Common myeloid progenitor, CD34-positive (primary cell): Measurements from ENCODE around the gene TNFRSF1A.
A peak's percentile ranks its signal among the peaks of the same experiment; 100 is the strongest.
"Not testable (repeated sequence)": the region's sequence is repeated elsewhere in the genome, so short reads cannot be mapped to it uniquely, and the experiment has no call there.

ENCODE experiments used
- CTCF ChIA-PET: fragments of 350-600 bp; sonication (Branson Sonifier 250); formaldehyde crosslinking; loops from one replicate; lab custom pipeline; 2021; ENCODE audit warnings: antibody characterized with exemption; lab: Charles Lee
- POLR2A ChIA-PET: fragments of 350-600 bp; sonication (Branson Sonifier 250); formaldehyde crosslinking; loops from one replicate; lab custom pipeline; 2021; ENCODE audit warnings: antibody characterized with exemption; lab: Charles Lee
- DNase-seq, 3 donors: peaks; one replicate each; pipeline versions ENCODE4 v3.0.0 to v3.0.0-alpha.2; 2013
- H3K27ac ChIP-seq, 2 experiments: 1 replicate in 1 of 2; 2 replicates in 1 of 2; pipeline ENCODE4 v1.7.0; 2013; ENCODE audit warnings: inconsistent platforms in 2 of 2, low read length in 2 of 2, mild to moderate bottlenecking in 2 of 2, low read depth in 1 of 2, moderate library complexity in 1 of 2; ENCODE audit not compliant: severe bottlenecking in 2 of 2, insufficient read depth in 1 of 2, poor library complexity in 1 of 2
- H3K27me3 ChIP-seq, 5 experiments: replicated peaks in 2 of 5; 1 replicate in 3 of 5; 2 replicates in 2 of 5; pipeline versions ENCODE4 v1.6.1 to v1.7.0; 2013; ENCODE audit warnings: low read length in 4 of 5, mild to moderate bottlenecking in 2 of 5, moderate library complexity in 2 of 5, inconsistent platforms in 1 of 5; ENCODE audit not compliant: insufficient read depth in 5 of 5, control insufficient read depth in 4 of 5
- H3K36me3 ChIP-seq, 4 experiments: 1 replicate in 2 of 4; 2 replicates in 2 of 4; pipeline versions ENCODE4 v1.6.1 to v1.7.0; 2013; ENCODE audit warnings: low read length in 3 of 4, control low read depth in 1 of 4, mild to moderate bottlenecking in 1 of 4; ENCODE audit not compliant: control insufficient read depth in 4 of 4, insufficient read depth in 4 of 4
- H3K4me1 ChIP-seq, 4 experiments: 1 replicate in 3 of 4; 2 replicates in 1 of 4; pipeline versions ENCODE4 v1.6.1 to v1.7.1; 2013; ENCODE audit warnings: low read length in 3 of 4, mild to moderate bottlenecking in 3 of 4, control low read depth in 1 of 4, inconsistent platforms in 1 of 4, moderate library complexity in 1 of 4; ENCODE audit not compliant: control insufficient read depth in 4 of 4, insufficient read depth in 4 of 4; ENCODE audit errors: control extremely low read depth in 1 of 4
- H3K4me3 ChIP-seq, 7 experiments: 1 replicate in 4 of 7; 2 replicates in 3 of 7; pipeline versions ENCODE4 v1.5.1 to v1.7.0; 2013; ENCODE audit warnings: mild to moderate bottlenecking in 7 of 7, low read length in 6 of 7, moderate library complexity in 6 of 7, inconsistent platforms in 2 of 7, low read depth in 2 of 7, control low read depth in 1 of 7; ENCODE audit not compliant: insufficient read depth in 4 of 7, control insufficient read depth in 1 of 7; ENCODE audit errors: extremely low read depth in 1 of 7
- H3K9me3 ChIP-seq, 5 experiments: 1 replicate in 4 of 5; 2 replicates in 1 of 5; pipeline versions ENCODE4 v1.6.1 to v1.7.1; 2013; ENCODE audit warnings: low read length in 4 of 5, mild to moderate bottlenecking in 2 of 5, inconsistent platforms in 1 of 5, low read depth in 1 of 5, moderate library complexity in 1 of 5; ENCODE audit not compliant: control insufficient read depth in 4 of 5, insufficient read depth in 2 of 5; ENCODE audit errors: control extremely low read depth in 1 of 5
- WGBS: methylation state at CpG from one replicate; pipeline ENCODE4 v1.1.5; 2013; ENCODE audit not compliant: insufficient coverage; 5-methylcytosine and 5-hydroxymethylcytosine counted together

Gene TNFRSF1A

DNA sequence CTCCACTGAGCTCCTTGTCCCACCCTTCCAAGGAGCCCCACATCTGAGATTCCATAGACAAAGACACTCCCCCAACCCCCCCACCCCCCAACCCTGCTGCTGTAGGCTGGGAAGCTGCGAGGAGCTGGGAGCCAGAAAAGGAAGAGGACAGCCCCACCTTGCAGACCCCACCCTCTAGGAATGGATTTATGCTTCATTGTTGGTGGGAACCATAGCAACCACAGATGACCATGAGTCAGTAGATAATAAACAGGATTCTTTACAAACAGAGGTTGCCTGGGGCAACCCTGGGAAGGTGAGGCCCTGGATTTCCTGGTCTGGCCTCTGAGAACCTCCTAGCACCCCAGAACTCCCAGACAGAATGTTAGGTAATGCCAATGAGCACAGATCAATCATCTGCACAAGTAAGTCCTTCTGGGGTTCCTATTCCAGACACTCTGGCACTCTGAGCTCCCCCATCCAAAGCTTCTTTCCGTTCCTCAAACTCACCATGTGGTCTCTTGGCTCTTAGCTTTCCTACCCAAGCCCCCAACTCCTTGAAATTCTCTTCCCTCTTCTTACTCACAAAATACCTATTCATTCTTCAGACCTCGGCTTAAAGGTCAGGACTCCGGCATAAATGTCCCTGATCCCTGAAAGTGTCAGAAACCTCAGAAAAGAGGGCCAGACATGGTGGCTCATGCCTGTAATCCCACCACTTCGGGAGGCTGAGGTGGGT is 46.6 kb downstream of the TNFRSF1A start:
- ChIA-PET POLR2A (interaction anchor here (0.8 kb wide), 1 partner anchor 128 kb away, joined by 3 read pairs; no protein-coding TSS in a partner anchor), CTCF (interaction anchor here (0.9 to 1.8 kb wide), 8 partner anchors 10 to 307 kb away, joined by 3 to 20 read pairs (median 3); no protein-coding TSS in a partner anchor)
- peak overlapping the region; percentile 89 to 93 for H3K27ac ChIP-seq
- peak overlapping the region in 2 of 7 experiments; percentile 1 to 33 for H3K4me3 ChIP-seq
- H3K36me3 ChIP-seq: no peaks in the 10 kb centered on the region
- peaks cover 0 to 31% (median 15%) of the 10 kb centered on the region in 4 experiments for H3K4me1 ChIP-seq
- peak; percentile 92 to 94 (median 93) for DNase-seq
- WGBS: 100% methylated on average over 3 of the region's 5 CpGs
- H3K27me3 ChIP-seq: no peaks in the 10 kb centered on the region
- H3K9me3 ChIP-seq: no peaks in the 10 kb centered on the region

DNA sequence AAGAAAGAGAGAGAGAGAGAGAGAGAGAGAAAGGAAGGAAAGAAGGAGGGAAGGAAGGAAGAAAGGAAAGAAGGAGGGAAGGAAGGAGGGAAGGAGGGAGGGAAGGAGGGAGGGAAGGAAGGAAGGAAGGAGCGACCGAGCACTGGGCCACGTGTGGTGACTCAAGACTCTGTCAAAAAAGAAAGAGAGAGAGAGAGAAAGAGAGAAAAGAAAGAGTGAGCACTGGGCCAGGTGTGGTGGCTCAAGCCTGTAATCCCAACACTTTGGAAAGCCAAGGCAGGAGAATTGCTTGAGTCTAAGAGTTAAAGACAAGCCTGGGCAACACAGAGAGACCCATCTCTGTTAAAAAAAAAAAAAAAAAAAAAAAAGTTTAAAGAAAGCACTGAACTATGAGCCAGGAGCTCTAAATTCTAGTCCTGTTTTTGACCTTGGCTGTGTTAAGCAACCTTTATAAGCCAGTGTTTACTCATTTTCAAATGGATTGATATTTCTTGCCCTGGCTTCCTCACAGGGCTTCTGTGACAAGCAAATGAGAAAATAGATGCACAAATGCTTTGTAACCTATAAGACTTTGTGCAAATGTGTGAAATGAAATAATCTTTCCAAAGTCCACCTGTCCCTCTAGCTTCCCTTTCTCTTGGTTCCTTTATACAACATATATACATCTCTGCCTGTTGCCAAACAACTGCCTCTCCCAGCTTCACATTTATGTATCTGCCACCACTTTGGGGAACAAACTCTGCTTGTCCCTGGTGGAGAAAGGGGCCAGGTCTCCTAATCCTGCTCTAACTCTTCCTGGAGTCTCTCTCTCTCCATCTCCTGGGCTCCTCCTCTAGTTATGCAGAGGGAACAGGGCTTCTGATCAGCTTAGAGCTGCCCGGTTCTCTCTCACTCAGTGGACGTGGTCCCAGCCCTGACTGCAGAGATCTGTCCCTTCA is 47.5 kb downstream of the TNFRSF1A start:
- DNase-seq: peak; percentile 37 to 78 (median 73)
- Histone ChIP-seq H3K9me3 (no peaks in the 10 kb centered on the region), H3K36me3 (no peaks in the 10 kb centered on the region), H3K4me3 (peak overlapping the region in 1 of 7 experiments; percentile 33), H3K27ac (peak overlapping the region; percentile 89 to 93), H3K27me3 (no peaks in the 10 kb centered on the region), H3K4me1 (peaks cover 0 to 31% (median 15%) of the 10 kb centered on the region in 4 experiments)
- ChIA-PET CTCF (interaction anchor here (0.9 to 1.8 kb wide), 7 partner anchors 9 to 306 kb away, joined by 3 to 20 read pairs (median 3); no protein-coding TSS in a partner anchor), POLR2A (interaction anchor here (0.6 to 0.8 kb wide), 3 partner anchors 16 to 127 kb away, joined by 3 read pairs; no protein-coding TSS in a partner anchor)
- WGBS: 34% methylated on average over 5 of the region's 5 CpGs

DNA sequence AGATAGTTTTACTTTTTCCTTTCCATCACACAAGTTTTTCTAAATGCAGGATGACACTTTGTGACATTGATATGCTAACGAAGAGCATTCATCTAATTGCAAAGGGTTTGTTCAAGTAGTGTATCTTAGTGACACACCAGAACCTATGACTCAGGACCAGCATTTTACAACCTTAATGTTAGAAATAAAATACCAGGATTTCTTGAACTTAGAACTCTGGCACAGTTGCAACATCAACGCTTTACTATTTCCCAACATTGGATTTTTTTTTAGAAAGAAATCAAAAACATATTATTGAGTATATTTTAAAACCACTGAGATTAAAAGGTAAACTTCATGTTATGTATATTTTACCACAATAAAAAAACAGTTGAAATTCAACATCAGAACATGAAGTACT is 49.3 kb downstream of the TNFRSF1A start:
- no peaks in the 10 kb centered on the region for H3K36me3 ChIP-seq
- no peaks in the 10 kb centered on the region for H3K9me3 ChIP-seq
- no peak overlapping the region for H3K27ac ChIP-seq
- ChIA-PET CTCF (no interaction called here), POLR2A (no interaction called here)
- DNase-seq: no peak
- no peaks in the 10 kb centered on the region for H3K27me3 ChIP-seq
- peaks cover 0 to 31% (median 15%) of the 10 kb centered on the region in 4 experiments for H3K4me1 ChIP-seq
- no peak overlapping the region for H3K4me3 ChIP-seq
- WGBS: no CpG with 5 or more reads among the region's 2 CpGs

DNA sequence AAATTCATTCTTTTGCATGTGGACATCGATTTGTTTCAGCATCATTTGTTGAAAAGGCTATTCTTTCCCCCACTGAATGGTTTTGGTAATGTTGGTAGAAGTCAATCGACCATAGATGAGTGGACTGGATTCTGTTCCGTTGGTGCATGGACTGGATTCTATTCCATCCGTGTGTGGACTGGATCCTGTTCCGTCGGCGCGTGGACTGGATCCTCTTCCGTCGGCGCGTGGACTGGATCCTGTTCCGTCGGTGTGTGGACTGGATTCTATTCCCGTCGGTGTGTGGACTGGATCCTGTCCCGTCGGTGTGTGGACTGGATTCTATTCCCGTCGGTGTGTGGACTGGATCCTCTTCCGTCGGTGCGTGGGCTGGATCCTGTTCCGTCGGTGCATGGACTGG is 52.0 kb downstream of the TNFRSF1A start:
- CTCF ChIA-PET: interaction anchor here (0.6 kb wide), 1 partner anchor 239 kb away, joined by 3 read pairs; no protein-coding TSS in a partner anchor
- H3K27me3 ChIP-seq, H3K9me3 ChIP-seq, DNase-seq, H3K4me3 ChIP-seq, POLR2A ChIA-PET, H3K36me3 ChIP-seq, H3K27ac ChIP-seq: not testable (repeated sequence)
- WGBS: 100% methylated on average over 6 of the region's 25 CpGs
- H3K4me1 ChIP-seq: peaks cover 0 to 17% (median 6%) of the 10 kb centered on the region in 4 experiments

DNA sequence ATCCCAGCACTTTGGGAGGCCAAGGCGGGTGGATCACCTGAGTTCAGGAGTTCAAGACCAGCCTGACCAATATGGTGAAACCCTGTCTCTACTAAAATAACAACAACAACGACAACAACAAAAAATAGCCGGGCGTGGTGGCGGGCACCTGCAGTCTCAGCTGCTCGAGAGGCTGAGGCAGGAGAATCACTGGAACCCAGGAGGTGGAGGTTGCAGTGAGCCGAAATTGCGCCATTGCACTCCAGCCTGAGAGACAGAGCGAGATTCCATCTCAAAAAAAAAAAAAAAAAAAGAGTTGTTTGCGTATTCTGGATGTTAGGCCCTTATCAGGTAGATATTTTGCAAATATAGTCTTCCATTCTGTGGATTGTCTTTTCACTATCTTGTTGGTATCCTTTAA is 52.8 kb downstream of the TNFRSF1A start:
- H3K4me1 ChIP-seq: peaks cover 0 to 10% (median under 1%) of the 10 kb centered on the region in 4 experiments
- not testable (repeated sequence) for DNase-seq, H3K9me3 ChIP-seq, H3K36me3 ChIP-seq, H3K27me3 ChIP-seq, H3K4me3 ChIP-seq, H3K27ac ChIP-seq
- CTCF ChIA-PET: interaction anchor here (0.6 to 1.4 kb wide), 2 partner anchors 8 to 238 kb away, joined by 3 to 4 read pairs; no protein-coding TSS in a partner anchor
- WGBS: 94% methylated on average over 2 of the region's 10 CpGs
- POLR2A ChIA-PET: interaction anchor here (0.7 kb wide), 1 partner anchor 1906 kb away, joined by 7 read pairs; no protein-coding TSS in a partner anchor

DNA sequence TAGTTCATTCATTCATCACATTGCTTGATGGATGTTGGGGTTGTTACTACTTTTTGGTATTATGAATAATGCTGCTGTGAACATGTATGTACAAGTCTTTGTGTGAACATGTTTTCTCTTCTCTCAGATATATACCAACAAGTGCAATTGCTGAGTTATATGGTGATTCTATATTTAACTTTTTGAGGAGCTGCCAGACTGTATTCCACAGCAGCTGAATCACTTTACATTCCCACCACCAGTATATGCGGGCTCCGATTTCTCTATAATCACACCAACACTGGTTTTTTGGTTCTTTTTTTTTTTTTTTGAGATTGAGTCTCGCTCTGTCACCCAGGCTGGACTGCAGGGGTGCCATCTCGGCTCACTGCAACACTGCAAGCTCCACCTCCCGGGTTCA is 53.6 kb downstream of the TNFRSF1A start:
- H3K4me3 ChIP-seq: no peak overlapping the region
- no peaks in the 10 kb centered on the region for H3K27me3 ChIP-seq
- H3K9me3 ChIP-seq: no peaks in the 10 kb centered on the region
- peaks cover 0 to 10% (median 0%) of the 10 kb centered on the region in 4 experiments for H3K4me1 ChIP-seq
- no CpG with 5 or more reads among the region's 5 CpGs for WGBS
- DNase-seq: no peak
- no peak overlapping the region for H3K27ac ChIP-seq
- POLR2A ChIA-PET: interaction anchor here (0.7 kb wide), 1 partner anchor 1906 kb away, joined by 7 read pairs; no protein-coding TSS in a partner anchor
- CTCF ChIA-PET: interaction anchor here (0.9 to 7.4 kb wide), 3 partner anchors 9 to 232 kb away, joined by 3 to 100 read pairs (median 4); no protein-coding TSS in a partner anchor
- H3K36me3 ChIP-seq: no peaks in the 10 kb centered on the region
